ENCODE results near the gene CUX1.

GRCh38 chr7:101871351-101871750, 53.9 kb downstream of the CUX1 start:
- TF ChIP-seq ZC3H10 (CRISPR knock-in tag; IDR thresholded peaks at IDR 0.05) = no peak
- TF ChIP-seq CSDC2 (CRISPR knock-in tag; IDR thresholded peaks at IDR 0.05) = no peak
- TF ChIP-seq RARB (CRISPR knock-in tag; IDR thresholded peaks at IDR 0.05) = no peak
- no peak for TF ChIP-seq ZFP3 (CRISPR knock-in tag; IDR thresholded peaks at IDR 0.05)
- TF ChIP-seq POU6F1 (CRISPR knock-in tag; IDR thresholded peaks at IDR 0.05; ENCODE audit: borderline replicate concordance, low read depth) = no peak
- no peak for TF ChIP-seq TCF4 (CRISPR knock-in tag; IDR thresholded peaks at IDR 0.05; ENCODE audit: borderline replicate concordance)
- TF ChIP-seq SNAI2 (CRISPR knock-in tag; IDR thresholded peaks at IDR 0.05) = no peak

Measured in SK-N-SH treated with all-trans-retinoic acid at 6 μM for 48 hours (cell line).